HUES48 (cell line): ENCODE data around the gene PCBP3.

Experiments used
- H3K27ac ChIP-seq: one replicate; pipeline ENCODE4 v1.7.0; 2013; ENCODE audit warnings: low read depth, low read length, inconsistent platforms
- H3K27me3 ChIP-seq: 2 replicates; pipeline ENCODE4 v1.6.1; 2013; ENCODE audit warnings: mild to moderate bottlenecking, low read length; ENCODE audit not compliant: control insufficient read depth, insufficient read depth
- H3K36me3 ChIP-seq: 2 replicates; pipeline ENCODE4 v1.6.1; 2013; ENCODE audit warnings: low read length; ENCODE audit not compliant: control insufficient read depth, insufficient read depth
- H3K4me1 ChIP-seq: 2 replicates; pipeline ENCODE4 v1.6.1; 2013; ENCODE audit warnings: mild to moderate bottlenecking, low read length; ENCODE audit not compliant: control insufficient read depth, insufficient read depth
- H3K4me3 ChIP-seq: 2 replicates; pipeline ENCODE4 v1.5.1; 2013; ENCODE audit warnings: mild to moderate bottlenecking, low read depth, low read length
- H3K9ac ChIP-seq: 2 replicates; pipeline ENCODE4 v1.6.1; 2013; ENCODE audit warnings: mild to moderate bottlenecking, low read depth, low read length, moderate library complexity
- H3K9me3 ChIP-seq: 2 replicates; pipeline ENCODE4 v1.6.1; 2013; ENCODE audit warnings: low read length; ENCODE audit not compliant: control insufficient read depth, insufficient read depth

PCBP3 gene

DNA sequence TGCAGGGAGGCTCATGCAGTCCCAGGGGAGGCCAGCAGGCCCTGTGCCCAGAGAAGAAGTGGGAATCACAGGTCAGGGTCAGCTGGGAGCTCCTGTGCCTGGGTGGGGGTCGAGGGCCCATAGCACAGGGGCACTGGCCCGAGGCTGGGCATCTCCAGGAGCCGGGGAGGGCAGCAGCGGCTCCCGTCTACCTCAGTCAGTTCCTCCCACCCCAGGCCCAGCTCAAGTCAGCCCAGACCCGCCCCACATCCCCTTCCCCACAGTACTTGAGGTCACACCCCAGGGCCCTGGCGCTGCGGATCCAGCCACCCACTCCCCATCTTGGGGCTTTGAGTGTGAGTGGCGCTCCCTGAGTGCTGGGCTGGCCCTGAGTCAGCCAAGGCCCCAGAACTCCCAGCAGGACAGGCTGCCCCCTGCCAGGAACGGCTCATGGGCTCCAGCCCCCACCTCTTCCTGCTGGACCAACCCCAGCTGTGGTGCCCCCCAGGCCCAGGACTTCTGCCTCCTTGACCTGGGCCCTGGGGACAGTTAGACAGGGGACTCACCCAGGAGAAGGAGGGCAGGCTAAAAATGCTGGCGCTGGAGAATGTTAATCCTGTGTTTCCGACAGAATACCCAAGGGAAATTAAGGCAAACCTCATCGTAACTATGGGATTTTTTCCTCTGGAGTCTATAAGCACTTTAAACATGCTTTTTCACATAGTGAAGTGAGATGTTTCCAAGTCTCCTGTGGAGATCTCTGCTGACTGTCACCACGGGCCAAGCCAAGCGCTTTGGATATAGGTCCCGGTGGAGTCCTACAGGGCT, 269.3 kb downstream of the PCBP3 start:
- H3K27me3 ChIP-seq: no peaks in the 10 kb centered on the region
- no peaks in the 10 kb centered on the region for H3K4me1 ChIP-seq
- no peaks in the 10 kb centered on the region for H3K9me3 ChIP-seq
- H3K27ac ChIP-seq: no peak overlapping the region
- H3K36me3 ChIP-seq: no peaks in the 10 kb centered on the region
- no peak overlapping the region for H3K4me3 ChIP-seq
- no peak overlapping the region for H3K9ac ChIP-seq

GRCh38 chr21:45913418-45913765, 269.9 kb downstream of the PCBP3 start:
- Histone ChIP-seq H3K27me3 (no peaks in the 10 kb centered on the region), H3K4me3 (no peak overlapping the region), H3K27ac (no peak overlapping the region), H3K4me1 (no peaks in the 10 kb centered on the region), H3K9ac (no peak overlapping the region), H3K9me3 (no peaks in the 10 kb centered on the region), H3K36me3 (no peaks in the 10 kb centered on the region)

GRCh38 chr21:45913886-45914285, 270.4 kb downstream of the PCBP3 start:
- Histone ChIP-seq H3K4me1 (no peaks in the 10 kb centered on the region), H3K27me3 (no peaks in the 10 kb centered on the region), H3K36me3 (no peaks in the 10 kb centered on the region), H3K9me3 (no peaks in the 10 kb centered on the region), H3K9ac (no peak overlapping the region), H3K4me3 (no peak overlapping the region), H3K27ac (no peak overlapping the region)

DNA sequence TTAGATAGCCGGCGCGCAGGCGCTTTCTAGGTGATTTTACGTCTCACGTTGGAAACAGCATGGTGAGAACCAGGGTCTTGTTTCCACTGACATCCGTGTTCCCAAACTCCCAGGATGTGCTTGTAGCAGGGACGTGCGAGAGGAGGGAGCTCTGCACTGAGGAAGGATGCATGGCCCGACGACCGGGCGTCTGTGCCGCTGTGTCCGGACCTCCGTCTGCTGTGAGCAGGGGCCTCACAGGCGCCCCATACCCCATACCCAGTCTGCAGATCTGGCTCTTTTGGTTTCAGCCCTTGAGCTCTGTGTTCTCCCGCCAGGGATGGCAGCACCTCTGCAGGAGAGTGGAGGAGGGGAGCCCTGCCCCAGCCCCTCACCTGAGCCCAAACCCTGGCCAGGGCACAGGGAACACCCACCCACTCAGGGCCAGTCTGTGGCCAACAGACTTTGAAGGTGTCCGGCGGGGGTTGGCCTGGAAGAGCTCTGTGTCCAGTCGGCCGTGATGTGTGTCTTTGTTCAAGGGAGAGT, 270.9 kb downstream of the PCBP3 start:
- Histone ChIP-seq H3K9me3 (no peaks in the 10 kb centered on the region), H3K4me3 (no peak overlapping the region), H3K4me1 (no peaks in the 10 kb centered on the region), H3K9ac (no peak overlapping the region), H3K27ac (no peak overlapping the region), H3K27me3 (no peaks in the 10 kb centered on the region), H3K36me3 (no peaks in the 10 kb centered on the region)

DNA sequence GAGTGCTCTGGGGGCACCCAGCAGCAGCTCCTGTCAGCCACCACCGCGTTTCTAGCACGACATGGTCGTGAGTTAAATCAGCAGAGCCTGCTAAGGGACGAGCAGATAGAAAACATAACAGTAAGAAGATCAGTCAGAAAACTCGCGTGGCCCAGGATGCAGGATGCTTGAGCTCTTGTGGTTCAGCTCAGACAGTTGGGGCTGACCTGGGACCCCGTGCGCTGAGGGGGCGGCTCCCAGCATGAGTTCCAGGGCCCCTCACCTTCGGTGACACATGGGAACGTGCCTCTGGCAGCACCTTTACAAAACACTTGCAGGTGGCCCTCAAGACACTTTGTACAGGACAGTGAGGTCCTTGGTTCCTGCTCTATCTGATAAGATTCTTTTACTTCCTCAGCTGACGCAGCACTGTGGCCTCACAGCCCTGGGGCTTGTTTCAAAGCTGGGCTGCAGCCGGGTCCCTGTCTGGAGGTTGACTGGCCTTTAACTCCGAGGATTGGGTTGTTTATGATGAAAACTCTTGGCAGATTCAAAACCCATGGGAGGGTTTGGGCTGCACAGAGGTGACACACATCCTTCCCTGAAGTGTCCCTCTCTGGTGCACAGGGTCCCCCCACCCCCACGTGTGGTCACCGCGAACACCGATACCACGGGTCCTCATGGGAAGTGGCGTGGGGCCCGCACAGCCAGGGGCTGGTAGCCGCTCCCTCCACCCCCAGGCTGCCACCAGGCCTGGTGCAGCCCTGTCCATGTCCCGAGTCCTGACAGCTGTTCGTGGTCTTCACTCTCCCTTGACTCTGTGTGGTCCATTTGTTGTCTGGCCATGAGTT, 272.7 kb downstream of the PCBP3 start:
- Histone ChIP-seq H3K27ac (no peak overlapping the region), H3K27me3 (no peaks in the 10 kb centered on the region; the same call in 1 of the 2 replicates), H3K36me3 (no peaks in the 10 kb centered on the region), H3K9ac (no peak overlapping the region), H3K4me1 (no peaks in the 10 kb centered on the region), H3K9me3 (no peaks in the 10 kb centered on the region), H3K4me3 (no peak overlapping the region)

DNA sequence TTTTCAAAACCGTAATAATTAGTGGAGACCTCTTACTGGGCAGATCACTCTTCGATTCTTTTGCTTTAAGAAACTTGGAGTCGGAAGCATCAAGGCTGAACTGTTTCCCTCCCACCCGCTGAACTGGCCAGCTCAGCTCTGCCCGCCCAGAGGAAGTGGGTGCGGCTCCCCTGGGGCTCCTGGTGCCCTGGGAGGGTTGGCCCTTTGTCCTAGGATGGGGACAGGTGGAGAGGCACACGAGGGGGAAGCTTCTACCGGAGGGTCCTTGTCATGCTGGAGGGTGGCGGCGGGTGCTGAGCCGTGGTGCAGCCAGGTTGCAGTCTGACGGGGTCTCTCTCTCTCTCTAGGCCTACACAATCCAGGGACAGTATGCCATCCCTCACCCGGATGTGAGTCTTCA, 273.7 kb downstream of the PCBP3 start:
- no peaks in the 10 kb centered on the region for H3K4me1 ChIP-seq
- no peak overlapping the region for H3K27ac ChIP-seq
- no peak overlapping the region for H3K4me3 ChIP-seq
- H3K36me3 ChIP-seq: no peaks in the 10 kb centered on the region
- H3K9me3 ChIP-seq: no peaks in the 10 kb centered on the region
- H3K9ac ChIP-seq: no peak overlapping the region
- no peaks in the 10 kb centered on the region; the same call in 1 of the 2 replicates for H3K27me3 ChIP-seq

- H3K9ac ChIP-seq: no peak overlapping the region
- no peaks in the 10 kb centered on the region; the same call in 1 of the 2 replicates for H3K27me3 ChIP-seq
- no peaks in the 10 kb centered on the region for H3K4me1 ChIP-seq
- no peaks in the 10 kb centered on the region for H3K36me3 ChIP-seq
- no peak overlapping the region for H3K27ac ChIP-seq
- H3K9me3 ChIP-seq: no peaks in the 10 kb centered on the region; the same call in 1 of the 2 replicates
- H3K4me3 ChIP-seq: no peak overlapping the region
Measured at GRCh38 chr21:45918011-45918410, 274.5 kb downstream of the PCBP3 start.

DNA sequence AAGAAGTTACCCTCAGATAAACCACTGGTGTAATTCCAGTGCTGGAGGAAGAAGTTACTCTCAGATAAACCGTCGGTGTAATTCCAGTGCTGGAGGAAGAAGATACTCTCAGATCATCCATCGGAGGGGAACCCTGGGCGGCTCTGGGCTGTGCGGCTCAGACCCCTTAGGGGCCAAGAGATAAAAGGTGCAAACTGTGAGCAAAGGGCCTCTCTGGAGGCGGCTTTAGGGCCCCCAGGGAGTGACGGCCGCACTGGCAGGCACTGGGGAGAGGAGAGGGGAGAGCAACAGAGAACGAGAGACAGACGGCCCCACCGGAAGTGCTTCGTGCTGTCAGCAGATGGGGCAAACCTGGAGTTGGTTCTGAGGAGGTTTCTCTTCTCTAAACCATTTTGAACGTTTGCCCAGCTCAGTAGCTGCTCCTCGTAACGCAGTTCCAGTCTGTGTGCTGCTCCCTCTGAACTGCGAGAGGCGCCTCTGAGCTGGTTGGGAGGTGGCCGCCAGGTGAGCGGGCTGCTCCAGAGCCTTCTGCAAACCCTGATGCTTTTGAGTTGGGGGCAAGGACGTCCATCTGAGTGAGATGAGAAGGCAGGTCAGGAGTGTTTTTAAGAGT, 275.4 kb downstream of the PCBP3 start:
- H3K27ac ChIP-seq: no peak overlapping the region
- no peaks in the 10 kb centered on the region; the same call in 1 of the 2 replicates for H3K27me3 ChIP-seq
- no peaks in the 10 kb centered on the region for H3K4me1 ChIP-seq
- no peak overlapping the region for H3K9ac ChIP-seq
- H3K4me3 ChIP-seq: no peak overlapping the region
- peaks cover 6% of the 10 kb centered on the region; the same call in 1 of the 2 replicates for H3K9me3 ChIP-seq
- no peaks in the 10 kb centered on the region for H3K36me3 ChIP-seq

GRCh38 chr21:45919593-45919992, 276.1 kb downstream of the PCBP3 start:
- no peak overlapping the region for H3K27ac ChIP-seq
- no peak overlapping the region for H3K4me3 ChIP-seq
- no peaks in the 10 kb centered on the region; the same call in 1 of the 2 replicates for H3K27me3 ChIP-seq
- no peaks in the 10 kb centered on the region for H3K4me1 ChIP-seq
- no peaks in the 10 kb centered on the region for H3K36me3 ChIP-seq
- no peak overlapping the region for H3K9ac ChIP-seq
- peaks cover 10% of the 10 kb centered on the region for H3K9me3 ChIP-seq

DNA sequence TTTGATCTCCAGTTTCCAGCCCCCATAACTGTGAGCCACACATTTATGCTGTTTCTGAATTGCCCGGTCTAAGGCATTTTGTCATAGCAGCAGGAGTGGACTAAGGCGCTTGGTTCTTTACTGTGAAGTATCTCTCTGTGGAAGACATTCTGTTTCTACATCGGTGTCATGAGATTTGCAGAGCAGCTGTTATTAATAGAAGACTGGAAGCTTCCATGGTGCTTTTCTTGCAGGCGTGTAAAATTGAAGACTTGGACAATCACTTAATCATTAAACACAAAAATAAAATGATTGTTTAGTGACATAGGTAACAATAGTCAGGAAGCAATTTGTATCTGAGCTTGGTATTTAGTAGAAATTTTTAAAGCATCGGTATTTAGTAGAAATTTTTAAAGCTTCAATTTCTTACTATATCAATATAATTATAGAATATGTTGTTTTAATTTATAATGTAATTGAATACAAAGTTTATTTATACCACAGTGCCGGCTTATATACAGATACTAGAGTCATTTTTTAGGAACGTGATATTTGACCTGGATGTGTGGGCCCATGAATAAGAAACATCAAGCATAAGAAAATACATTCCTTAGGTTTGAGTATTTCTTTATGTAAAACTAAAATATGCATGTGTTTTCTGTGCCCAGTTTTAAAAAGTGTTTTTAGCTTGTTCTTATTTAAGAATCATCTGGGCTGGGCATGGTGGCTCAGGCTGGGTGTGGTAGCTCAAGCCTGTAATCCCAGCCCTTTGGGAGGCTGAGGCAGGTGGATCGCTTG, 277.5 kb downstream of the PCBP3 start:
- Histone ChIP-seq H3K36me3 (no peaks in the 10 kb centered on the region), H3K4me1 (no peaks in the 10 kb centered on the region), H3K9ac (no peak overlapping the region), H3K9me3 (peaks cover 11% of the 10 kb centered on the region), H3K27me3 (no peaks in the 10 kb centered on the region; the same call in 1 of the 2 replicates), H3K4me3 (no peak overlapping the region), H3K27ac (no peak overlapping the region)
